GM12872 (cell line): Measurements from ENCODE around the gene BANF2.

Source experiments
- CTCF ChIP-seq: IDR thresholded peaks from 3 replicates; pipeline ENCODE4 v1.5.1; 2011; ENCODE audit warnings: low read depth, mild to moderate bottlenecking, low read length, moderate library complexity; ENCODE audit not compliant: insufficient read depth

The BANF2 gene

GRCh38 chr20:17705916-17706315, 6.2 kb downstream of the BANF2 start:
- no peak for TF ChIP-seq CTCF

DNA sequence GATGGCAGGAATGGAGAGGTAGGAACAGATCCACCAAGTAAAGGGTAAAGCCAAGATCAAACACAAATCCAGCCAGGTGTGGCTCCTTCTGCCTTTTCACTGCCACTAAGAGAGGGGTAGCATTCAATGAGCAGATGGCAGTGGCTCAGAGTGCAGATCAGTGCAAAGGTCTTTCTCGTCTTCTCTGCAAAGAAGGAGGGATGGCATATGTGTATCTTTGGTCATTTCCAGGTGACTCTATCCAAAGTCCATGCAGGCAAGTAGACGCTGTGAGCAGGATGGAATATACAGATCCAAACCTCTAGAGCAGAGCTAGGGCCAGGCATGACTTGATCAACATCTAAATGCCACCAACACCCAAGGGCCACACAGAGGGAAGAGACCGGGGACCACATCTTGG, 6.9 kb downstream of the BANF2 start:
- TF ChIP-seq CTCF: no peak

GRCh38 chr20:17708675-17709360, 9.1 kb downstream of the BANF2 start:
- no peak for TF ChIP-seq CTCF

DNA sequence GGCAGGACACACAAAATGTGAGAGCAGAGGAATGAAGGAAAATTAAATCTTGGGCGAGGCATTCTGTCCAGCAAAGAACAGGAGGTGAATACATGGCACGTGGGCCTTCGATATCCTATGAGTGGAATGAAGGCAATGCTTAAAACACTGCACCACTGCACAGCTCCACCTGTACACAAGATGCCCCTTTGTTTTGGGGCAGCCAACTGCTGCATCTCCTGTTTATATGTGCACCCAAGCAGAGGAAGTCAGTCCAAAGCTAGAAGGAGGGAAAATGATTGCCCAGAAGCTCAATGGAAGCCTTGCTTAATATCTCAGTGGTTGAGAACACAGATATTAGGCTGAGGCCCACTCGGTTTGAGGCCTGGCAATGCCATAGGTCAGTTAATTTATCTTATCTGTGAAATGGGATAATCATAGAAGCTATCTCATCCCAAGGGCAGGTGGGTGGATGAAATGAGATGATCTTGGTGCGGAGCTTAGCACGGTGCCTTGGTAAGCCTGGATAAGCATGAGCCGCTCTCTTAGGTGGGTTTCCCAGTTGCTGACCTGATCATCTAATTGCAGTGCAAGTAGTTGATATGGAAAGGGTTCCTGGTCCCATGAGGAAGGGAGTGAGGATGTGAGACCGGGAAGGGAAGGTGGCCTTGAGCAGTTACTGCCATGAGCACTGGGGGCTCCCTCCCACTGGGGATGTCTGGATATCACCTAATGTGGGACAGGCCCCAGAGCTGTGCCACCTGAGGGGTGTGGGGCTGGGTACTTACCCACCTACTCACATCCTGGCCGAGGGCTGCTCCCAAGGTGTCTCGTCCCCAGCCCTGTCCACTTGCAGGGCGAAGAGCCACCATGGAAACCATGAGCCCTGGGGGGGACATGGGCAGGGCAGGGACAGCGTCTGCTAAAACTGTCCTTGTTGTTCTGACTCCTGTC, 9.9 kb downstream of the BANF2 start:
- no peak for TF ChIP-seq CTCF

GRCh38 chr20:17710379-17711266, 10.9 kb downstream of the BANF2 start:
- TF ChIP-seq CTCF: no peak

GRCh38 chr20:17711267-17711627, 11.5 kb downstream of the BANF2 start:
- TF ChIP-seq CTCF: no peak

- no peak for TF ChIP-seq CTCF
Observed at GRCh38 chr20:17712201-17712600, 12.4 kb downstream of the BANF2 start.
